HepG2 (cell line): Measurements from ENCODE around the gene CDH2. TPM values are rescaled to one million over a fixed set of nuclear protein-coding genes. Genes with fewer than 3 reads are reported as not detected.

Experiments used
- ATAC-seq: fragments of 200-7000 bp; cut with Tn5 transposase; 3 replicates; pipeline ENCODE4 v1.9.1; 2020; ENCODE audit warnings: mild to moderate bottlenecking, moderate library complexity
- BruUV-seq: library from RNA; stranded (reverse); fragments of 400-500 nt; replicated peaks from 2 replicates; lab custom pipeline; 2021; lab: Mats Ljungman, UMichigan
- CTCF ChIA-PET: fragments of 300-600 bp; formaldehyde crosslinking; extraction: SDS; loops from one replicate; lab custom pipeline; 2021; ENCODE audit warnings: low total read pairs, inconsistent platforms, low intra/inter-chr PET ratio; lab: Yijun Ruan, JAX
- POLR2A ChIA-PET: fragments of 350-600 bp; sonication (Branson Sonifier 250); formaldehyde crosslinking; loops from one replicate; lab custom pipeline; 2020; ENCODE audit warnings: antibody characterized with exemption, inconsistent platforms; lab: Yijun Ruan, JAX
- DNase-seq: peaks from one replicate; pipeline ENCODE4 v3.0.0-alpha.2; 2015; ENCODE audit warnings: low spot score
- FAIRE-seq: peaks from 3 replicates; lab custom pipeline; 2011; peaks lifted over from hg19 to GRCh38; lab: Jason Lieb, UNC
- H2AFZ ChIP-seq: one replicate; pipeline ENCODE4 v1.6.1; 2011; ENCODE audit warnings: low read length, inconsistent platforms
- H3K27ac ChIP-seq: fragments of 300-600 bp; 3 replicates; pipeline ENCODE4 v1.8.0; 2011; ENCODE audit warnings: mixed run types, mild to moderate bottlenecking, mixed read lengths, low read length, inconsistent platforms; ENCODE audit not compliant: insufficient read depth; ENCODE audit errors: extremely low read length
- H3K27me3 ChIP-seq, 2 experiments: fragments of 200-600 bp in 1 of 2; 2 replicates in 1 of 2; 3 replicates in 1 of 2; pipeline versions ENCODE4 v1.6.0 to v1.8.0; 2011; ENCODE audit warnings: low read length in 2 of 2, mild to moderate bottlenecking in 2 of 2, moderate library complexity in 2 of 2, inconsistent platforms in 1 of 2; ENCODE audit not compliant: insufficient read depth in 2 of 2, control insufficient read depth in 1 of 2
- H3K36me3 ChIP-seq, 2 experiments: fragments of 200-600 bp in 1 of 2; replicated peaks in 1 of 2; 2 replicates in 1 of 2; 3 replicates in 1 of 2; pipeline versions ENCODE4 v1.5.1 to v1.8.0; 2011; ENCODE audit warnings: low read length in 2 of 2, inconsistent platforms in 1 of 2; ENCODE audit not compliant: insufficient read depth in 2 of 2, control insufficient read depth in 1 of 2
- H3K4me1 ChIP-seq: 2 replicates; pipeline ENCODE4 v1.5.1; 2012; ENCODE audit warnings: low read length, inconsistent platforms; ENCODE audit not compliant: insufficient read depth
- H3K4me2 ChIP-seq: 2 replicates; pipeline ENCODE4 v1.6.0; 2011; ENCODE audit warnings: low read depth, low read length, inconsistent platforms
- H3K4me3 ChIP-seq, 3 experiments: fragments of 200-600 bp in 1 of 3; sonication (generic), shearing (Covaris generic) in 1 of 3; replicated peaks in 1 of 3; 2 replicates each; pipeline ENCODE4 v1.5.1; 2011 to 2016; ENCODE audit warnings: low read length in 3 of 3, inconsistent platforms in 2 of 3, low read depth in 2 of 3, mild to moderate bottlenecking in 2 of 3, control low read depth in 1 of 3, mixed read lengths in 1 of 3; ENCODE audit not compliant: insufficient read depth in 1 of 3
- H3K79me2 ChIP-seq: one replicate; pipeline ENCODE4 v1.6.1; 2011; ENCODE audit warnings: low read length, inconsistent platforms; ENCODE audit not compliant: insufficient read depth
- H3K9ac ChIP-seq: 2 replicates; pipeline ENCODE4 v1.6.0; 2011; ENCODE audit warnings: mild to moderate bottlenecking, low read depth, low read length, inconsistent platforms; ENCODE audit not compliant: insufficient read depth
- H3K9me3 ChIP-seq: 2 replicates; pipeline ENCODE4 v1.5.1; 2012; ENCODE audit warnings: mild to moderate bottlenecking, low read length
- H4K20me1 ChIP-seq: 2 replicates; pipeline ENCODE4 v1.6.0; 2011; ENCODE audit warnings: inconsistent platforms, mild to moderate bottlenecking, low read length, moderate library complexity; ENCODE audit not compliant: insufficient read depth
- CBX1 ChIP-seq: IDR thresholded peaks from one replicate; pipeline ENCODE4 v1.6.1; 2016; ENCODE audit warnings: antibody characterized with exemption, low read depth
- FOSL2 ChIP-seq: sonication (generic); formaldehyde crosslinking; IDR thresholded peaks from 2 replicates; pipeline ENCODE4 v1.4.0; 2020; ENCODE audit warnings: missing genetic modification reagents
- GMEB1 ChIP-seq: sonication (generic); formaldehyde crosslinking; IDR thresholded peaks from 2 replicates; pipeline ENCODE4 v1.5.1; 2020; ENCODE audit warnings: missing genetic modification reagents, mild to moderate bottlenecking, borderline replicate concordance
- KDM5A ChIP-seq: fragments of 200-600 bp; sonication (generic); IDR thresholded peaks from 2 replicates; pipeline ENCODE4 v1.7.0; 2018; ENCODE audit warnings: antibody characterized with exemption, mild to moderate bottlenecking, low read length, borderline replicate concordance
- MATR3 ChIP-seq: sonication (generic); formaldehyde crosslinking; IDR thresholded peaks from 2 replicates; pipeline ENCODE4 v1.4.0; 2020; ENCODE audit warnings: missing genetic modification reagents
- MLX ChIP-seq: IDR thresholded peaks from 2 replicates; pipeline ENCODE4 v1.6.1; 2016
- TRIM24 ChIP-seq: sonication (generic); formaldehyde crosslinking; IDR thresholded peaks from 2 replicates; pipeline ENCODE4 v1.8.0; 2022; ENCODE audit warnings: mild to moderate bottlenecking, missing genetic modification reagents
- ZNF224 ChIP-seq: sonication (generic); formaldehyde crosslinking; IDR thresholded peaks from 2 replicates; pipeline ENCODE4 v1.5.0; 2020; ENCODE audit warnings: mild to moderate bottlenecking, missing genetic modification reagents
- ZNF749 ChIP-seq: sonication (generic); formaldehyde crosslinking; IDR thresholded peaks from 2 replicates; pipeline ENCODE4 v1.8.0; 2022; ENCODE audit warnings: mild to moderate bottlenecking, missing genetic modification reagents, moderate library complexity, borderline replicate concordance
- WGBS: methylation state at CpG from one replicate; pipeline ENCODE4 v1.1.6; 2017; ENCODE audit warnings: low lambda C conversion rate; 5-methylcytosine and 5-hydroxymethylcytosine counted together
- in situ Hi-C: cut with HindIII; loops from 2 replicates; pipeline ENCODE4 v1.10.0; 2017; ENCODE audit warnings: low pct_unique_long_range_greater_than_20kb; ENCODE audit not compliant: extremely low pct_ligation_motif_present
- intact Hi-C: fragments of 100-400 bp; cut with micrococcal nuclease; formaldehyde crosslinking; loops from one replicate; pipeline ENCODE4 v1.10.0; 2022; ENCODE audit not compliant: unreplicated experiment
- polyA plus RNA-seq, 8 experiments: library from polyadenylated mRNA; depleted of rRNA in 3 of 8; stranded (reverse) in 7 of 8; unstranded in 1 of 8; fragments of >200 nt; fragmentation: Illumina TruSeq in 4 of 8; extraction: Trizol in 4 of 8; gene quantifications; 2 replicates each; pipeline versions ENCODE4 v1.2.1 to v1.2.3, GENCODE V29; 2011 to 2016; ENCODE audit warnings: low read depth in 4 of 8, missing spikeins in 1 of 8, mixed read lengths in 1 of 8; ENCODE audit not compliant: insufficient read depth in 1 of 8
- total RNA-seq, 5 experiments: library from RNA; depleted of rRNA; stranded (reverse); fragments of >200 nt; fragmentation: Illumina TruSeq; extraction: Trizol; gene quantifications; 2 replicates each; pipeline ENCODE4 v1.2.3, GENCODE V29; 2016; ENCODE audit warnings: low read depth in 1 of 5
- TF ChIP-seq, protein P1 (sequence below): sonication (generic); formaldehyde crosslinking; IDR thresholded peaks from 2 replicates; pipeline ENCODE4 v1.5.0; 2020; ENCODE audit warnings: mild to moderate bottlenecking, missing genetic modification reagents

CDH2 gene
- total and polyA plus RNA-seq, 2 of the 13 experiments (the other 11 are each of a cell fraction or from before 2014, with no cell fraction given) = 18.6 to 36.1 TPM

- Histone ChIP-seq H3K27me3 (no peaks in the 10 kb centered on the region), H4K20me1 (no peaks in the 10 kb centered on the region)
- in situ Hi-C loops = no loop called here
- 0 out of 2 replicates have a peak, but pooled peaks have one; percentile 29 for TF ChIP-seq FOSL2 (CRISPR knock-in tag)
- no peak for TF ChIP-seq MLX (CRISPR knock-in tag)
- TF ChIP-seq, all 625 proteins: peak for 1
- no peaks in the 10 kb centered on the region for H3K9me3 ChIP-seq
- no peak overlapping the region for H3K4me2 ChIP-seq
- no peak overlapping the region for H3K27ac ChIP-seq
- no peaks in the 10 kb centered on the region for H3K36me3 ChIP-seq
- ATAC-seq (peak; percentile 44; the same call in 2 of the 3 replicates), DNase-seq (peak; percentile 43), FAIRE-seq (no peak)
- no peak overlapping the region for H3K4me3 ChIP-seq
- H3K4me1 ChIP-seq = peaks cover 59% of the 10 kb centered on the region
- BruUV-seq = no TSS peak
- WGBS = 80% methylated on average over 2 of the region's 2 CpGs
- ChIA-PET POLR2A (interaction anchor here (1.5 kb wide), 1 partner anchor 13 kb away, joined by 6 read pairs; no protein-coding TSS in a partner anchor), CTCF (no interaction called here)
- intact Hi-C loops = no loop called here
- H3K9ac ChIP-seq = no peak overlapping the region
- no peak overlapping the region for H2AFZ ChIP-seq
- H3K79me2 ChIP-seq = peaks cover 22% of the 10 kb centered on the region
These were observed 61.8 kb downstream of the CDH2 start for GRCh38 chr18:28115149-28115550.

DNA sequence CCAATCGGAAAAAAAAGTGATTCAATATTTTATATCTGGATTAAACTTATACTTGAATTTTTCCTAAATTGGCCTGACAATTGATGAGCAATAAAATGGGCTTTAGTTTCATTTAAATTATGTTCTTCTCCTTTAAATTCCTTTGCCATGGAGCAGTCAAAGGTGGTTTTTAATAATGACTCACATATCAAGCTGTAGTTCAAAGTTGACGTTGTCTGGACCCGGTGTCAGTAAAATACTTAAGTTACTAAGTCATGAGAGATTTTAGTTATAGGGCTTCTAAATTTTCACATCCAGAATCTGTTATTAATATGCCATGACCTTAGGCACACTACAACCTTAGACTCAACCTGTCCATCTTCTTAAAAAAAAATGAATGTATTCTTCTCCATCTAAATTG is 62.5 kb downstream of the CDH2 start:
- Histone ChIP-seq H3K9me3 (no peaks in the 10 kb centered on the region), H3K4me2 (no peak overlapping the region), H3K27me3 (no peaks in the 10 kb centered on the region), H3K36me3 (no peaks in the 10 kb centered on the region), H3K9ac (no peak overlapping the region), H3K4me1 (peaks cover 59% of the 10 kb centered on the region), H3K27ac (no peak overlapping the region), H3K4me3 (no peak overlapping the region), H3K79me2 (peaks cover 18% of the 10 kb centered on the region), H2AFZ (no peak overlapping the region), H4K20me1 (no peaks in the 10 kb centered on the region)
- intact Hi-C loops = no loop called here
- in situ Hi-C loops = no loop called here
- CTCF ChIA-PET = no interaction called here
- 58% methylated on average over 3 of the region's 3 CpGs for WGBS
- ATAC-seq (no peak), FAIRE-seq (no peak), DNase-seq (no peak)
- TF ChIP-seq TRIM24 (no peak), KDM5A (no peak), CBX1 (no peak), ZNF224 (CRISPR knock-in tag) (no peak), MATR3 (no peak), ZNF749 (CRISPR knock-in tag) (no peak), GMEB1 (CRISPR knock-in tag) (no peak)
- TF ChIP-seq, protein P1, sequence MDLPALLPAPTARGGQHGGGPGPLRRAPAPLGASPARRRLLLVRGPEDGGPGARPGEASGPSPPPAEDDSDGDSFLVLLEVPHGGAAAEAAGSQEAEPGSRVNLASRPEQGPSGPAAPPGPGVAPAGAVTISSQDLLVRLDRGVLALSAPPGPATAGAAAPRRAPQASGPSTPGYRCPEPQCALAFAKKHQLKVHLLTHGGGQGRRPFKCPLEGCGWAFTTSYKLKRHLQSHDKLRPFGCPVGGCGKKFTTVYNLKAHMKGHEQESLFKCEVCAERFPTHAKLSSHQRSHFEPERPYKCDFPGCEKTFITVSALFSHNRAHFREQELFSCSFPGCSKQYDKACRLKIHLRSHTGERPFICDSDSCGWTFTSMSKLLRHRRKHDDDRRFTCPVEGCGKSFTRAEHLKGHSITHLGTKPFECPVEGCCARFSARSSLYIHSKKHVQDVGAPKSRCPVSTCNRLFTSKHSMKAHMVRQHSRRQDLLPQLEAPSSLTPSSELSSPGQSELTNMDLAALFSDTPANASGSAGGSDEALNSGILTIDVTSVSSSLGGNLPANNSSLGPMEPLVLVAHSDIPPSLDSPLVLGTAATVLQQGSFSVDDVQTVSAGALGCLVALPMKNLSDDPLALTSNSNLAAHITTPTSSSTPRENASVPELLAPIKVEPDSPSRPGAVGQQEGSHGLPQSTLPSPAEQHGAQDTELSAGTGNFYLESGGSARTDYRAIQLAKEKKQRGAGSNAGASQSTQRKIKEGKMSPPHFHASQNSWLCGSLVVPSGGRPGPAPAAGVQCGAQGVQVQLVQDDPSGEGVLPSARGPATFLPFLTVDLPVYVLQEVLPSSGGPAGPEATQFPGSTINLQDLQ (CRISPR knock-in tag) = no peak
- POLR2A ChIA-PET = interaction anchor here (1.5 kb wide), 1 partner anchor 13 kb away, joined by 6 read pairs; no protein-coding TSS in a partner anchor
- no TSS peak for BruUV-seq
